ENCODE measurements around the gene MS4A1. TPM values are rescaled to one million over a fixed set of nuclear protein-coding genes. Genes with fewer than 3 reads are reported as not detected.

Gene MS4A1
- total and polyA plus RNA-seq, 2 of the 4 experiments (the other 2 are of a cell fraction) = not detected

GRCh38 chr11:60454212-60454611, 1.4 kb upstream of the MS4A1 start:
- dilution Hi-C loops (cut with HindIII; ENCODE audit: low sequenced_read_pairs, unreplicated experiment) (no loop called here), in situ Hi-C loops (cut with MboI; ENCODE audit: low sequenced_read_pairs) (no loop called here), intact Hi-C loops (cut with micrococcal nuclease) (no loop called here)
- POLR2A ChIA-PET (ENCODE audit: unreplicated experiment) = no interaction called here
- Histone ChIP-seq H3K14ac (replicated peaks; ENCODE audit: low read depth, low read length) (no peak overlapping the region), H4K20me1 (ENCODE audit: insufficient read depth, low read length) (no peaks in the 10 kb centered on the region), H2BK15ac (ENCODE audit: low read depth, low read length) (no peak overlapping the region), H2AK5ac (ENCODE audit: low read depth, low read length) (no peak overlapping the region), H4K8ac (ENCODE audit: low read depth in 2 of 2, low read length in 2 of 2) (no peak overlapping the region), H3K27me3 (ENCODE audit: control insufficient read depth, insufficient read depth, low read length) (no peaks in the 10 kb centered on the region), H2AFZ (replicated peaks; ENCODE audit: low read length, poor library complexity) (no peak overlapping the region), H3K4me1 (ENCODE audit: control insufficient read depth, insufficient read depth, low read length) (no peaks in the 10 kb centered on the region), H3K23ac (ENCODE audit: low read depth, low read length) (no peak overlapping the region), H3K9me3 (ENCODE audit: control insufficient read depth, insufficient read depth, low read length) (peaks cover 5% of the 10 kb centered on the region; the same call in 1 of the 2 replicates), H4K5ac (ENCODE audit: low read depth, low read length) (no peak overlapping the region), H3K79me1 (ENCODE audit: low read depth in 1 of 2, low read length in 2 of 2) (no peaks in the 10 kb centered on the region), H3K4ac (ENCODE audit: low read depth, low read length) (no peak overlapping the region), H3K27ac (ENCODE audit: insufficient read depth, low read length) (no peak overlapping the region), H3K9ac (ENCODE audit: low read depth, low read length) (no peak overlapping the region), H3K36me3 (ENCODE audit: control insufficient read depth, insufficient read depth, low read length) (no peaks in the 10 kb centered on the region), H3K18ac (ENCODE audit: low read depth, low read length) (no peak overlapping the region), H3K4me3 (ENCODE audit: insufficient read depth, low read depth, low read length) (no peak overlapping the region), H3K4me2 (ENCODE audit: low read depth, low read length) (no peak overlapping the region), H4K91ac (ENCODE audit: insufficient read depth, low read depth, low read length) (no peak overlapping the region), H3K56ac (ENCODE audit: extremely low read depth, insufficient read depth, low read length) (no peak overlapping the region), H3K9me1 (ENCODE audit: insufficient read depth, low read length) (no peaks in the 10 kb centered on the region), H2BK120ac (ENCODE audit: low read depth, low read length) (no peak overlapping the region), H2BK20ac (ENCODE audit: low read depth, low read length) (no peak overlapping the region), H2BK5ac (ENCODE audit: low read depth, low read length, poor library complexity, severe bottlenecking) (no peak overlapping the region), H2AK9ac (replicated peaks; ENCODE audit: low read depth, low read length, poor library complexity) (no peak overlapping the region)
- CTCF ChIA-PET = no interaction called here
- no TSS peak for BruUV-seq (replicated peaks)
- no peak for DNase-seq
- TF ChIP-seq MAFK (IDR thresholded peaks at IDR 0.05; ENCODE audit: low read depth, low read length) (no peak), CEBPB (IDR thresholded peaks at IDR 0.05; ENCODE audit: low read depth, low read length) (no peak), FOS (IDR thresholded peaks at IDR 0.05; ENCODE audit: low read depth, low read length) (no peak), RCOR1 (IDR thresholded peaks at IDR 0.05; ENCODE audit: insufficient replicate concordance, low read length) (no peak), POLR2A (IDR thresholded peaks at IDR 0.05; ENCODE audit: low read depth, low read length) (no peak), MXI1 (IDR thresholded peaks at IDR 0.05; ENCODE audit: borderline replicate concordance, low read depth, low read length) (no peak), USF2 (IDR thresholded peaks at IDR 0.05; ENCODE audit: low read depth, low read length) (no peak), SMC3 (IDR thresholded peaks at IDR 0.05; ENCODE audit: low read depth, low read length) (no peak), ELK1 (IDR thresholded peaks at IDR 0.05; ENCODE audit: borderline replicate concordance, low read depth, low read length) (no peak), MAZ (IDR thresholded peaks at IDR 0.05; ENCODE audit: borderline replicate concordance, low read depth, low read length) (no peak), BHLHE40 (IDR thresholded peaks at IDR 0.05; ENCODE audit: low read depth, low read length) (no peak), NFE2L2 (IDR thresholded peaks at IDR 0.05; ENCODE audit: low read depth, low read length) (no peak), CHD1 (IDR thresholded peaks at IDR 0.05; ENCODE audit: low read depth, low read length) (no peak), RAD21 (IDR thresholded peaks at IDR 0.05; ENCODE audit: low read length) (no peak)
- no peak for ATAC-seq (ENCODE audit: low read depth)
